IPS-18c (cell line): ENCODE data around the gene NT5DC3.

ENCODE experiments used
- H3K4me3 ChIP-seq: 2 replicates; pipeline ENCODE4 v1.7.0; 2013; ENCODE audit warnings: low read depth, mild to moderate bottlenecking, low read length, moderate library complexity; ENCODE audit not compliant: insufficient read depth
- H3K9me3 ChIP-seq: one replicate; pipeline ENCODE4 v1.6.1; 2013; ENCODE audit warnings: mild to moderate bottlenecking, low read length, moderate library complexity; ENCODE audit not compliant: control insufficient read depth, insufficient read depth

The NT5DC3 gene

GRCh38 chr12:103780093-103780440, 61.0 kb downstream of the NT5DC3 start:
- H3K4me3 ChIP-seq, result no peak overlapping the region
- H3K9me3 ChIP-seq, result no peaks in the 10 kb centered on the region

- H3K9me3 ChIP-seq, result no peaks in the 10 kb centered on the region
- H3K4me3 ChIP-seq, result no peak overlapping the region
These were observed 61.5 kb downstream of the NT5DC3 start for GRCh38 chr12:103779410-103780092.

- no peak overlapping the region for H3K4me3 ChIP-seq
These were observed 62.3 kb downstream of the NT5DC3 start for GRCh38 chr12:103778781-103779180.

GRCh38 chr12:103774977-103775560, 66.0 kb downstream of the NT5DC3 start:
- Histone ChIP-seq H3K9me3 (no peaks in the 10 kb centered on the region), H3K4me3 (no peak overlapping the region)

More at GRCh38 chr12:103778781-103779180, 62.3 kb downstream of the NT5DC3 start:
- no peaks in the 10 kb centered on the region for H3K9me3 ChIP-seq

GRCh38 chr12:103773109-103773910, 67.7 kb downstream of the NT5DC3 start:
- Histone ChIP-seq H3K4me3 (no peak overlapping the region), H3K9me3 (no peaks in the 10 kb centered on the region)

- Histone ChIP-seq H3K9me3 (no peaks in the 10 kb centered on the region), H3K4me3 (no peak overlapping the region)
These were observed 68.5 kb downstream of the NT5DC3 start for GRCh38 chr12:103772367-103773108.

- Histone ChIP-seq H3K4me3 (no peak overlapping the region), H3K9me3 (no peaks in the 10 kb centered on the region)
These were observed 69.6 kb downstream of the NT5DC3 start for GRCh38 chr12:103771466-103771865.

GRCh38 chr12:103769240-103769945, 71.6 kb downstream of the NT5DC3 start:
- H3K4me3 ChIP-seq, result no peak overlapping the region
- H3K9me3 ChIP-seq, result no peaks in the 10 kb centered on the region

- Histone ChIP-seq H3K4me3 (no peak overlapping the region), H3K9me3 (no peaks in the 10 kb centered on the region)
These were observed 72.4 kb downstream of the NT5DC3 start for GRCh38 chr12:103768467-103769123.

- H3K4me3 ChIP-seq, result no peak overlapping the region
- no peaks in the 10 kb centered on the region for H3K9me3 ChIP-seq
These were observed 75.0 kb downstream of the NT5DC3 start for GRCh38 chr12:103766028-103766427.

- H3K9me3 ChIP-seq, result no peaks in the 10 kb centered on the region
- no peak overlapping the region for H3K4me3 ChIP-seq
These were observed 75.7 kb downstream of the NT5DC3 start for GRCh38 chr12:103765322-103765721.

GRCh38 chr12:103762473-103762872, 78.6 kb downstream of the NT5DC3 start:
- no peak overlapping the region for H3K4me3 ChIP-seq
- no peaks in the 10 kb centered on the region for H3K9me3 ChIP-seq

GRCh38 chr12:103758310-103759089, 82.5 kb downstream of the NT5DC3 start:
- no peaks in the 10 kb centered on the region for H3K9me3 ChIP-seq
- no peak overlapping the region for H3K4me3 ChIP-seq

- Histone ChIP-seq H3K4me3 (no peak overlapping the region), H3K9me3 (no peaks in the 10 kb centered on the region)
These were observed 83.8 kb downstream of the NT5DC3 start for GRCh38 chr12:103757248-103757647.

- Histone ChIP-seq H3K9me3 (no peaks in the 10 kb centered on the region), H3K4me3 (no peak overlapping the region)
These were observed 84.6 kb downstream of the NT5DC3 start for GRCh38 chr12:103756443-103756842.

- H3K9me3 ChIP-seq, result no peaks in the 10 kb centered on the region
These were observed 85.6 kb downstream of the NT5DC3 start for GRCh38 chr12:103755425-103755824.

More at GRCh38 chr12:103755425-103755824, 85.6 kb downstream of the NT5DC3 start:
- no peak overlapping the region for H3K4me3 ChIP-seq
